Activated naive CD4-positive, alpha-beta T cell treated with anti-CD3 and anti-CD28 coated beads, Interleukin-2, amount 10 ng/mL, durations not matched to agents 7 days and 5 days (primary cell): ENCODE data around the gene CAPN2.
"Not testable (repeated sequence)": the region's sequence is repeated elsewhere in the genome, so short reads cannot be mapped to it uniquely, and the experiment has no call there.

Experiments
- CTCF ChIA-PET: fragments of 350-600 bp; sonication (Branson Sonifier 250); formaldehyde crosslinking; loops from one replicate; lab custom pipeline; 2021; ENCODE audit warnings: antibody characterized with exemption; lab: Charles Lee
- DNase-seq: peaks from one replicate; pipeline ENCODE4 v3.0.0-alpha.2; 2020
- H3K27ac Mint-ChIP-seq: one replicate; pipeline ENCODE4 v1.8.0; 2021; ENCODE audit warnings: mild to moderate bottlenecking, moderate library complexity, mixed read lengths
- H3K27me3 Mint-ChIP-seq: one replicate; pipeline ENCODE4 v1.8.0; 2021; ENCODE audit warnings: mild to moderate bottlenecking, mixed read lengths
- H3K36me3 Mint-ChIP-seq: one replicate; pipeline ENCODE4 v1.8.0; 2021; ENCODE audit warnings: mixed read lengths
- H3K4me1 Mint-ChIP-seq: one replicate; pipeline ENCODE4 v1.8.0; 2021; ENCODE audit warnings: mixed read lengths
- H3K4me3 Mint-ChIP-seq: one replicate; pipeline ENCODE4 v1.8.0; 2021; ENCODE audit warnings: mild to moderate bottlenecking, moderate library complexity, mixed read lengths
- H3K9me3 Mint-ChIP-seq: one replicate; pipeline ENCODE4 v1.8.0; 2021; ENCODE audit warnings: mixed read lengths

The CAPN2 gene

DNA sequence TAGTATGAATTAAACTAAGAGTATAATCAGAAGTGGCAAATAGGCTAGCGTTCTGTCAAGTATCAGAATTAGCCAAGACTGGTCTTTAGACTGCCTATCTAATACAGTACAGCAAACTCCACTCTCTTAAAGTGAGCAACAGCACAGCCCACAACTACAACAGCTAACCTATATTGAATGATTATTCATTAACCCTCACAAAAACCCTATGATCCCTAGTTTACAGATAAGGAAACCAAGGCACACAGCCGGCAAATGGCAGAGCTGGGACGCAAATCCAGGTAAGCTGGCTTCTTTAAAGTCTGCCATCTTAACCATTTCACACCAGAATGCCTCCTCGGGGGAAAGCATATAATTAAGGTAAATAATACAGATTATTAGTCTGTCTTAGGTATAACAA lies 81.4 kb downstream of the CAPN2 start:
- no peaks in the 10 kb centered on the region for H3K27me3 Mint-ChIP-seq
- DNase-seq = no peak
- H3K4me1 Mint-ChIP-seq = peaks cover 4% of the 10 kb centered on the region
- no peak overlapping the region for H3K4me3 Mint-ChIP-seq
- peaks cover 25% of the 10 kb centered on the region for H3K36me3 Mint-ChIP-seq
- no peak overlapping the region for H3K27ac Mint-ChIP-seq
- CTCF ChIA-PET = interaction anchor here (1.1 kb wide), 1 partner anchor 11 kb away, joined by 4 read pairs; no protein-coding TSS in a partner anchor
- no peaks in the 10 kb centered on the region for H3K9me3 Mint-ChIP-seq

GRCh38 chr1:223794136-223794880 lies 82.0 kb downstream of the CAPN2 start:
- no peaks in the 10 kb centered on the region for H3K27me3 Mint-ChIP-seq
- CTCF ChIA-PET = interaction anchor here (1.1 kb wide), 1 partner anchor 10 kb away, joined by 4 read pairs; no protein-coding TSS in a partner anchor
- H3K4me1 Mint-ChIP-seq = peaks cover 4% of the 10 kb centered on the region
- DNase-seq = no peak
- no peak overlapping the region for H3K4me3 Mint-ChIP-seq
- peaks cover 21% of the 10 kb centered on the region for H3K36me3 Mint-ChIP-seq
- no peak overlapping the region for H3K27ac Mint-ChIP-seq
- H3K9me3 Mint-ChIP-seq = no peaks in the 10 kb centered on the region

- Mint-ChIP-seq H3K27me3 (no peaks in the 10 kb centered on the region), H3K4me3 (no peak overlapping the region), H3K9me3 (no peaks in the 10 kb centered on the region), H3K27ac (no peak overlapping the region), H3K4me1 (peaks cover 4% of the 10 kb centered on the region), H3K36me3 (peaks cover 31% of the 10 kb centered on the region)
- CTCF ChIA-PET = no interaction called here
- no peak for DNase-seq
Measured at GRCh38 chr1:223796210-223796609, 83.9 kb downstream of the CAPN2 start.

DNA sequence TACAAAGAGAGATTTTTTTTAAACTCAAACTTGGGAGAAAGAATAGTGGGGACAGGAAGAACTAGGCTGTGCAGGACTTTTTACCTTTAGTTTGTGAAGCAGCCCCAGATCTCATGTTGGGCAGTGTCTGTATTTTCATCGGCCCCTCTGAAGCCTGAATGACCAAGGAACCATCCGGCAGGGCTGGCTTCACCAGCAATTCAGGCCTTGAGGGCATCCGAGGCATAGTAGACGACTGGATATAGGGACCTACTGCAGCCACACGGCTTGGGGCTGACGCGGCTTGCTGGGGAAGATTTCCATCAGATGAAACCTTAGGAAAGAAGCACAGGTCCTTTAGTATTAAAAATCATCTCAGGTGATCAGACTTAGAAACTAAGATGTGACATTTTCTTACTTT lies 89.7 kb downstream of the CAPN2 start:
- Mint-ChIP-seq H3K27ac (peak overlapping the region; percentile 29), H3K9me3 (no peaks in the 10 kb centered on the region), H3K4me3 (no peak overlapping the region), H3K4me1 (no peaks in the 10 kb centered on the region), H3K36me3 (peaks cover 49% of the 10 kb centered on the region), H3K27me3 (no peaks in the 10 kb centered on the region)
- no peak for DNase-seq
- CTCF ChIA-PET = no interaction called here

DNA sequence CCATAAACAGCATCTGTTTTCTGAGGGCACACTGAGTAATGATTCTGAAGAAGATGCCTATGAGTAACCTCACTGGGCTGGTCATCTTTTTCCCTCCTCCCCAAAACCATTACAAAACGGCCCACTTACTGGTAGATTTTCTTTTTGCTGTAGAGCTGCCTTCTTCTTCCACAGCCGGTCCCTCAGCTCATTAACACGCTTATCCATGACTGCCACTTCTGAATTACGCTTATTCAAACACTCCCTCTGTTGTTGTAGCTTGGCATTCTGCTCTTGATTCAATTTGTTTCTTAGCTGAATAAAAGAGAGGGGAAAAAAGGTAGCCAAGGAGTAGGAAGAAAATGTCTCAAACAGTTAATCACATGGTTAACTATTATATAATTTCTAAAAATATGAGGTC lies 90.3 kb downstream of the CAPN2 start:
- Mint-ChIP-seq H3K4me3 (no peak overlapping the region), H3K4me1 (no peaks in the 10 kb centered on the region), H3K27me3 (no peaks in the 10 kb centered on the region), H3K27ac (no peak overlapping the region), H3K36me3 (peaks cover 52% of the 10 kb centered on the region), H3K9me3 (no peaks in the 10 kb centered on the region)
- DNase-seq = no peak
- CTCF ChIA-PET = interaction anchor here (1.2 kb wide), 1 partner anchor 9 kb away, joined by 4 read pairs; no protein-coding TSS in a partner anchor

GRCh38 chr1:223803211-223803610 lies 90.9 kb downstream of the CAPN2 start:
- Mint-ChIP-seq H3K4me1 (no peaks in the 10 kb centered on the region), H3K36me3 (peaks cover 53% of the 10 kb centered on the region), H3K27me3 (no peaks in the 10 kb centered on the region), H3K27ac (no peak overlapping the region), H3K4me3 (no peak overlapping the region), H3K9me3 (no peaks in the 10 kb centered on the region)
- DNase-seq = no peak
- CTCF ChIA-PET = interaction anchor here (1.2 kb wide), 1 partner anchor 9 kb away, joined by 4 read pairs; no protein-coding TSS in a partner anchor

GRCh38 chr1:223809905-223810304 lies 97.6 kb downstream of the CAPN2 start:
- not testable (repeated sequence) for H3K27ac Mint-ChIP-seq, H3K4me3 Mint-ChIP-seq, H3K9me3 Mint-ChIP-seq, DNase-seq, H3K27me3 Mint-ChIP-seq
- CTCF ChIA-PET = interaction anchor here (1.0 kb wide), 1 partner anchor 114 kb away, joined by 3 read pairs; no protein-coding TSS in a partner anchor
- peaks cover 19% of the 10 kb centered on the region for H3K4me1 Mint-ChIP-seq
- H3K36me3 Mint-ChIP-seq = peaks cover 42% of the 10 kb centered on the region

DNA sequence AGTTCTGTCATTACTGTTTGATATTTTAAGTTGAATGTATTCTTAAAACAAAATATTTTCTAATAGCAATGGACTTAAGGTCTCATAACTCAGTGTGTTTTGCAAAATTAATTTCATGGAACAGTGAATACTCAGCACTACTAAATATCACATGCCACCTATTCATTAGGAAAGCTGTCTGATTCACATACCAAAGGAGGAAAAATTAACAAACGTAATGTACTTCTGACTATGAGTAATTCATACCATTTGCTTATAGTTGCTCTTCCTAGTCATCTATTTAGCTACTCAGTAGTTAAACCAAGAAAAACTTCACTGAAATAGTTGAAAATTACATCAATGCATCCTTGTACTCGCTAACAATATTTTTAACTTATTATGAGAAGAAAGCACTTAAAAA lies 98.2 kb downstream of the CAPN2 start:
- Mint-ChIP-seq H3K9me3 (no peaks in the 10 kb centered on the region), H3K4me1 (peaks cover 22% of the 10 kb centered on the region), H3K27ac (no peak overlapping the region), H3K36me3 (peaks cover 40% of the 10 kb centered on the region), H3K4me3 (no peak overlapping the region), H3K27me3 (no peaks in the 10 kb centered on the region)
- CTCF ChIA-PET = interaction anchor here (1.1 to 1.9 kb wide), 5 partner anchors 9 to 523 kb away, joined by 3 to 8 read pairs (median 6); no protein-coding TSS in a partner anchor
- DNase-seq = no peak

DNA sequence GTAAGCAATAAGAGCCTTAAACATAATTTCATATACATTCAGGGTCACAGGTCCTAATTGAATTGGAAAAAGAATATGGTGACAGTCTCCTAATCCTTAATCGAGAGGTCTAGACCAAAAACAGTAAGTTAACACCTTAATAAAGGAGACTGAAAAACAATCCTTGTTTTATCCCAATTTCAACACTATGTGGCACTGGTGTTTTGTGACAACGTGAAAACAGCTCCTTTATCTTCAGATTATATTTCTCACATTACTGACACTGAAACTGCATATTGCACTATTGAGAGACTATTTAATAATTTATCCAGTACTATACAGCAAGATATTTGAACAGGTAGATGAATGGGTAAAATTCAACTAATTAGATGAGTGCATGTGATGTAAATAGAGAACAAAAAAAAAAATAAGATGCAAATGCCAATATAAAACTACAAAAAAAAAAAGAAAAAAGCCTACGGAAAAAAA lies 99.3 kb downstream of the CAPN2 start:
- Mint-ChIP-seq H3K36me3 (peaks cover 32% of the 10 kb centered on the region), H3K4me1 (peaks cover 22% of the 10 kb centered on the region), H3K4me3 (no peak overlapping the region), H3K9me3 (no peaks in the 10 kb centered on the region), H3K27ac (no peak overlapping the region), H3K27me3 (no peaks in the 10 kb centered on the region)
- no peak for DNase-seq
- CTCF ChIA-PET = interaction anchor here (0.7 to 1.9 kb wide), 15 partner anchors 8 to 694 kb away, joined by 3 to 8 read pairs (median 4); partner anchors contain the start of genes FBXO28 and TP53BP2

- H3K4me1 Mint-ChIP-seq = peaks cover 22% of the 10 kb centered on the region
- peaks cover 24% of the 10 kb centered on the region for H3K36me3 Mint-ChIP-seq
Measured at GRCh38 chr1:223813645-223814044, 101.3 kb downstream of the CAPN2 start.

GRCh38 chr1:223815020-223815853 lies 102.9 kb downstream of the CAPN2 start:
- DNase-seq = no peak
- CTCF ChIA-PET = no interaction called here
- no peak overlapping the region for H3K27ac Mint-ChIP-seq

More at GRCh38 chr1:223813645-223814044, 101.3 kb downstream of the CAPN2 start:
- DNase-seq = no peak
- CTCF ChIA-PET = interaction anchor here (1.8 kb wide), 1 partner anchor 11 kb away, joined by 6 read pairs; no protein-coding TSS in a partner anchor
- Mint-ChIP-seq H3K27me3 (no peaks in the 10 kb centered on the region), H3K4me3 (no peak overlapping the region), H3K9me3 (no peaks in the 10 kb centered on the region), H3K27ac (no peak overlapping the region)

GRCh38 chr1:223815865-223816264 lies 103.5 kb downstream of the CAPN2 start:
- H3K4me1 Mint-ChIP-seq = peaks cover 22% of the 10 kb centered on the region
- CTCF ChIA-PET = no interaction called here
- peaks cover 32% of the 10 kb centered on the region for H3K36me3 Mint-ChIP-seq
- H3K27ac Mint-ChIP-seq = no peak overlapping the region
- DNase-seq = no peak
- no peaks in the 10 kb centered on the region for H3K9me3 Mint-ChIP-seq
- H3K4me3 Mint-ChIP-seq = no peak overlapping the region
- H3K27me3 Mint-ChIP-seq = no peaks in the 10 kb centered on the region

More at GRCh38 chr1:223815020-223815853, 102.9 kb downstream of the CAPN2 start:
- Mint-ChIP-seq H3K9me3 (no peaks in the 10 kb centered on the region), H3K36me3 (peaks cover 29% of the 10 kb centered on the region), H3K27me3 (no peaks in the 10 kb centered on the region), H3K4me1 (peaks cover 22% of the 10 kb centered on the region), H3K4me3 (no peak overlapping the region)

DNA sequence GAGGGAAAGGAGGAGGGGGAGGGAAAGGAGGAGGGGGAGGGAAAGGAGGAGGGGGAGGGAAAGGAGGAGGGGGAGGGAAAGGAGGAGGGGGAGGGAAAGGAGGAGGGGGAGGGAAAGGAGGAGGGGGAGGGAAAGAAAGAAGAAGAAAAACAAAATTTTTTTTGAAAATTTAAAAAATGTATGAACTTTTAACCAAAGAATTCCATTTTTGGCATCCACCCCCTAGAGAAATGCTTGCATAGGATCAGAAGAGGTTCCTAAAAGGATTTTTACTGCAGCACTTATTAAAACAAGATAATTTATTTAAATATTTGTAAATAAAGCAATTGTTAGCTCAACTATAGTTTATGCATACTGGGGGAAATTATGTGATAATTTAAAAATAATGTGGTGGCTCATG lies 104.9 kb downstream of the CAPN2 start:
- Mint-ChIP-seq H3K4me1 (peaks cover 19% of the 10 kb centered on the region), H3K36me3 (peaks cover 29% of the 10 kb centered on the region)
- not testable (repeated sequence) for H3K9me3 Mint-ChIP-seq, H3K27ac Mint-ChIP-seq, H3K27me3 Mint-ChIP-seq, DNase-seq, H3K4me3 Mint-ChIP-seq
- CTCF ChIA-PET = interaction anchor here (0.7 kb wide), 1 partner anchor 19 kb away, joined by 3 read pairs; no protein-coding TSS in a partner anchor
